ENCODE data around the gene DTNA. TPM values are rescaled to one million over a fixed set of nuclear protein-coding genes. Genes with fewer than 3 reads are reported as not detected.
"Not testable (repeated sequence)": the region's sequence is repeated elsewhere in the genome, so short reads cannot be mapped to it uniquely, and the experiment has no call there.

The DTNA gene
- total RNA-seq, 2 experiments from 2014 or later = 0.33 TPM; not detected in 1

- Mint-ChIP-seq H3K4me1 (no peaks in the 10 kb centered on the region), H3K4me3 (no peak overlapping the region), H3K27ac (no peak overlapping the region), H3K27me3 (peaks cover 9% of the 10 kb centered on the region), H3K9me3 (no peaks in the 10 kb centered on the region), H3K36me3 (ENCODE audit: low read depth) (no peaks in the 10 kb centered on the region)
- ChIA-PET POLR2A (no interaction called here), CTCF (no interaction called here)
- DNase-seq = no peak
Observed at GRCh38 chr18:34921811-34922385, 211.8 kb downstream of the DTNA start.

GRCh38 chr18:34922594-34922993 lies 212.5 kb downstream of the DTNA start:
- H3K4me1 Mint-ChIP-seq; CTCF ChIA-PET; H3K27ac Mint-ChIP-seq; POLR2A ChIA-PET; DNase-seq; H3K27me3 Mint-ChIP-seq; H3K4me3 Mint-ChIP-seq; H3K36me3 Mint-ChIP-seq (ENCODE audit: low read depth); H3K9me3 Mint-ChIP-seq: not testable (repeated sequence)

DNA sequence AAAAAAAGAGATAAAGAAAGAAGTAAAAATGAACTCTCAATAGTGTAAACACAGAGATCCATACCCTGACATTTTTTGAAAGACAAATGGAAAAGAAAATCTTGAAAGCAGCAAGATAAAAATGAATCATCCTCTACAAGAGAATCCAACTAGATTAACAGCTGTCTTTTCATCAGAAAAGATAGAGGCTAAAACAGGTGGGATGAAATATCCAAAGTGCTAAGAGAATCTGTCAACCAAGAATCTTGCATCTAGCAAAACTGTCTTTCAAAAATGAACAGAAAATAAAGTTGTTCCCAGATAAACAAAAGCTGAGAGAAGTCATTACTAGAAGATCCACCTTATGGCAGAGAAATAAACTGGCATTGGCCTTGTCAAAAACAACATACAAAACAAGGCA lies 213.8 kb downstream of the DTNA start:
- Mint-ChIP-seq H3K9me3 (no peaks in the 10 kb centered on the region), H3K27ac (no peak overlapping the region), H3K4me3 (no peak overlapping the region), H3K36me3 (ENCODE audit: low read depth) (no peaks in the 10 kb centered on the region), H3K27me3 (peaks cover 9% of the 10 kb centered on the region), H3K4me1 (no peaks in the 10 kb centered on the region)
- ChIA-PET POLR2A (no interaction called here), CTCF (no interaction called here)
- no peak for DNase-seq

- Mint-ChIP-seq H3K4me1 (no peaks in the 10 kb centered on the region), H3K36me3 (ENCODE audit: low read depth) (no peaks in the 10 kb centered on the region), H3K27me3 (peaks cover 9% of the 10 kb centered on the region), H3K27ac (no peak overlapping the region), H3K9me3 (no peaks in the 10 kb centered on the region), H3K4me3 (no peak overlapping the region)
- CTCF ChIA-PET = no interaction called here
- DNase-seq = no peak
- POLR2A ChIA-PET = no interaction called here
Observed at GRCh38 chr18:34926683-34927082, 216.6 kb downstream of the DTNA start.

- Mint-ChIP-seq H3K27ac (no peak overlapping the region), H3K4me1 (no peaks in the 10 kb centered on the region), H3K9me3 (no peaks in the 10 kb centered on the region), H3K36me3 (ENCODE audit: low read depth) (no peaks in the 10 kb centered on the region), H3K27me3 (peaks cover 4% of the 10 kb centered on the region), H3K4me3 (no peak overlapping the region)
- CTCF ChIA-PET = no interaction called here
- POLR2A ChIA-PET = no interaction called here
- DNase-seq = no peak
Observed at GRCh38 chr18:34928088-34928753, 218.1 kb downstream of the DTNA start.

- DNase-seq = no peak
- Mint-ChIP-seq H3K27ac (no peak overlapping the region), H3K36me3 (ENCODE audit: low read depth) (no peaks in the 10 kb centered on the region), H3K9me3 (no peaks in the 10 kb centered on the region), H3K4me3 (no peak overlapping the region), H3K4me1 (no peaks in the 10 kb centered on the region), H3K27me3 (no peaks in the 10 kb centered on the region)
- CTCF ChIA-PET = no interaction called here
- POLR2A ChIA-PET = no interaction called here
Observed at GRCh38 chr18:34928754-34929335, 218.7 kb downstream of the DTNA start.

DNA sequence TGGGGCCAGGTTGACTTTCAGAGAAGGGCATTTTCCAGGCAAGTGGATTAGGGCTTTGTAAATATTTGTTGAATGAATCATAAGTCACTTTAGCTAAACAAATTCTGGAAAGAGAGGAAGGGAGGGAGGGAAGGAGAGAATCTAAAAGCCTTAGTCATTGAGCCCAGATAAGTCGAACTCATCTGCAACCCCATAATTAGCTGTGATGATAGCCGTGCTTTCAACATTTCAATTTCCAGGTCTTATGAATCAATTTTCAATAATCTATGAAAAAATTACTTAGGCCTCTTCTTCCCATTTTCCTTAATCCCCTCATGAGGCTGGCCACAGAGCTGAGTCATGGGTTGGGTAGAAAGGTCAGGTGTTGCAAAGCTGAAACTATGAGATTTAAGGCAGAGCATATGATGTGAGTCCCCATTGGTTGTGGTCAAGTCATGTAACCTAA lies 219.3 kb downstream of the DTNA start:
- no peak overlapping the region for H3K27ac Mint-ChIP-seq
- ChIA-PET CTCF (no interaction called here), POLR2A (no interaction called here)

DNA sequence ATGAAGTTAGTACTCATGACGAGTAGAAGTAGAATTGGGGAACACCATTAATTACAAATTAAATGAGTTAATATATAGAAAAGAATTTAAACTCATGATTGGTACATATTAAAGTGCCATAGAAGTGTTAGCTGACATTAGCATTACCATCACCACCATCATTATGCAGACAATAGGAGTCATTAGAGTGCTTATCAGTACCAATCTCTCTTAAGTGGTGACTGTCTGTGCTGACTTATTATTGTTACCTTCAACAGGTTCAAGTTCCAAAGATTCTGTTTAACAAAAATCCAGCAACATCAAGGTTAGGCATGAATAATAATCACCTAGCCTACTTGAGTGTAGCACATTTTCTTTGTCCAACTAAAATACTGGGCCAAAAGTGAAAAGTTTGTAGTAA lies 222.3 kb downstream of the DTNA start:
- ChIA-PET POLR2A (no interaction called here), CTCF (no interaction called here)
- Mint-ChIP-seq H3K4me3 (no peak overlapping the region), H3K4me1 (no peaks in the 10 kb centered on the region), H3K27ac (no peak overlapping the region), H3K27me3 (peaks cover 6% of the 10 kb centered on the region), H3K9me3 (no peaks in the 10 kb centered on the region), H3K36me3 (ENCODE audit: low read depth) (no peaks in the 10 kb centered on the region)
- DNase-seq = no peak

More for the DNA sequence above, 219.3 kb downstream of the DTNA start:
- Mint-ChIP-seq H3K9me3 (no peaks in the 10 kb centered on the region), H3K4me1 (no peaks in the 10 kb centered on the region), H3K27me3 (no peaks in the 10 kb centered on the region), H3K4me3 (no peak overlapping the region), H3K36me3 (ENCODE audit: low read depth) (no peaks in the 10 kb centered on the region)
- DNase-seq = no peak

- H3K4me1 Mint-ChIP-seq = no peaks in the 10 kb centered on the region
- DNase-seq = no peak
- H3K36me3 Mint-ChIP-seq (ENCODE audit: low read depth) = no peaks in the 10 kb centered on the region
- POLR2A ChIA-PET = no interaction called here
- CTCF ChIA-PET = no interaction called here
- no peak overlapping the region for H3K27ac Mint-ChIP-seq
- no peak overlapping the region for H3K4me3 Mint-ChIP-seq
- H3K27me3 Mint-ChIP-seq = peaks cover 10% of the 10 kb centered on the region
- H3K9me3 Mint-ChIP-seq = no peaks in the 10 kb centered on the region
Observed at GRCh38 chr18:34932792-34933466, 222.8 kb downstream of the DTNA start.

DNA sequence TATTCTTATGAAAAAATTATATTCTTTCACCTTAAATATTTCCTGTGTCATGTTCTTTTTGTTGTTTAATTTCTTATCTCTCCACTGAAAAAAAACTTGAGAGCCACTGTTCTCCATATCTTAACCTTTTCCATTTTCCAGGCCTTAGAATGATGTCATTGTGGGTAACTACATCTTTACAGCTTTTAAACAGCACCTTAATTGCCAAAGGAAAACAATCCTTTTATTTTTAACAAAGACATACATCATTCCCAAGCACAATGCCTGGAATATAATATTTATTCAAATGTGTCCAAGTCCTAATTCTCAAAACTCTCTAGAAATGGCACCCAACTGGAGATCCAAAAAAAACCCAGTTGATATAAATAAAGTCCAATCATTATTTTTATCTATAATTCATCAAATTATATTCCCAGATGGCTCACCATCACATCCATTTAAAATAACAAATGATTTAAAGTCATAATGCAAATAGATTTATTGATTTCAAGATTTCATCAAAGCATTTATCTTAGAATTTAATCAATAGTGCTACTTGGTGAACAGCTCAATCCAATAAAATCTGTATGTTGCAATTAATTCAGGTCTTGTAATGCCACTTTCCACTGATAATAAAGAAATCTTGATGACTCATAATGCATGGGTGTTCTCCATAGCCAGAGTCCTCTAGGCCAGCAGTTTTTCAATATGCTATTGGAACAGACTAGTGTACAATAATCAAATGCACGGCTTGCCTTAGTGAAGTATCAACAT lies 224.0 kb downstream of the DTNA start:
- no peaks in the 10 kb centered on the region for H3K36me3 Mint-ChIP-seq (ENCODE audit: low read depth)

GRCh38 chr18:34936772-34937171 lies 226.7 kb downstream of the DTNA start:
- Mint-ChIP-seq H3K9me3 (no peaks in the 10 kb centered on the region), H3K27ac (no peak overlapping the region), H3K27me3 (peaks cover 20% of the 10 kb centered on the region), H3K4me3 (no peak overlapping the region), H3K36me3 (ENCODE audit: low read depth) (no peaks in the 10 kb centered on the region), H3K4me1 (no peaks in the 10 kb centered on the region)
- no peak for DNase-seq
- ChIA-PET POLR2A (no interaction called here), CTCF (no interaction called here)

More for the DNA sequence above, 224.0 kb downstream of the DTNA start:
- Mint-ChIP-seq H3K9me3 (no peaks in the 10 kb centered on the region), H3K4me3 (no peak overlapping the region), H3K4me1 (no peaks in the 10 kb centered on the region), H3K27me3 (peaks cover 12% of the 10 kb centered on the region), H3K27ac (no peak overlapping the region)
- DNase-seq = no peak
- CTCF ChIA-PET = interaction anchor here (0.6 kb wide), 1 partner anchor 12 kb away, joined by 4 read pairs; no protein-coding TSS in a partner anchor
- POLR2A ChIA-PET = no interaction called here

DNA sequence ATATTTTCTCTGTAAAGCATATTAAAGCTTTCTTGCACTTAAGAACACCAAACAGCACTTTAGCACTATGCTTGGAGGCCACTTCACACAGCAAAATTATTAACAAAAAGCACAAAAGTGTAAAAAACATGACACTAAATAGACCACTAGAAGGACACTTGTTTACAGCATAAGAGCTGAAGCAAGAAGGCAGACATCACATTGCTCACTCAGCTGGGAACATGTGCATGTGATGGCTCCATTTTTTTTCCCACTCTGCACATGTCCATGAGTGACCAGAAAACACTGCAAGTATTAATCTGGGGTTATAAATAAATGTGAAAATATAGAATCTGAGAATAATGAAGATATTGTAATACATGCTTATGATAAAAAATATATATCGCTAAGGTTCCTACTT lies 228.0 kb downstream of the DTNA start:
- CTCF ChIA-PET = no interaction called here
- Mint-ChIP-seq H3K9me3 (no peaks in the 10 kb centered on the region), H3K36me3 (ENCODE audit: low read depth) (no peaks in the 10 kb centered on the region), H3K27me3 (peaks cover 26% of the 10 kb centered on the region), H3K4me1 (no peaks in the 10 kb centered on the region), H3K4me3 (no peak overlapping the region), H3K27ac (no peak overlapping the region)
- POLR2A ChIA-PET = no interaction called here
- no peak for DNase-seq

Measured in activated CD4-positive, alpha-beta memory T cell treated with anti-CD3 and anti-CD28 coated beads, Interleukin-2, amount 10 ng/mL, durations not matched to agents 7 days and 5 days (primary cell).